Activated CD4-positive, alpha-beta memory T cell treated with anti-CD3 and anti-CD28 coated beads for 36 hours (primary cell): Measurements from ENCODE around the gene C1orf56. TPM values are rescaled to one million over a fixed set of nuclear protein-coding genes. Genes with fewer than 3 reads are reported as not detected.

ENCODE experiments used
- CTCF ChIA-PET: fragments of 350-600 bp; sonication (Branson Sonifier 250); formaldehyde crosslinking; loops from one replicate; lab custom pipeline; 2021; ENCODE audit warnings: antibody characterized with exemption, inconsistent platforms; lab: Charles Lee
- POLR2A ChIA-PET: fragments of 350-600 bp; sonication (Branson Sonifier 250); formaldehyde crosslinking; loops from one replicate; lab custom pipeline; 2021; ENCODE audit warnings: antibody characterized with exemption; lab: Charles Lee
- DNase-seq: peaks from one replicate; pipeline ENCODE4 v3.0.0-alpha.2; 2020
- H3K27ac Mint-ChIP-seq: one replicate; pipeline ENCODE4 v1.8.0; 2021; ENCODE audit warnings: mixed read lengths
- H3K27me3 Mint-ChIP-seq: one replicate; pipeline ENCODE4 v1.8.0; 2021; ENCODE audit warnings: mixed read lengths
- H3K36me3 Mint-ChIP-seq: one replicate; pipeline ENCODE4 v1.8.0; 2021; ENCODE audit warnings: mixed read lengths
- H3K4me1 Mint-ChIP-seq: one replicate; pipeline ENCODE4 v1.8.0; 2021; ENCODE audit warnings: low read depth, mixed read lengths
- H3K4me3 Mint-ChIP-seq: one replicate; pipeline ENCODE4 v1.8.0; 2021; ENCODE audit warnings: mild to moderate bottlenecking, mixed read lengths
- H3K9me3 Mint-ChIP-seq: one replicate; pipeline ENCODE4 v1.8.0; 2021; ENCODE audit warnings: mixed read lengths
- intact Hi-C: fragments of 100-400 bp; cut with micrococcal nuclease; formaldehyde crosslinking; loops from one replicate; pipeline ENCODE4 v1.15.1; 2023
- total RNA-seq, 2 experiments: library from RNA; stranded (reverse); gene quantifications; one replicate each; pipeline ENCODE4 v1.2.3, GENCODE V29; 2021

C1orf56 gene
- total RNA-seq, 2 experiments from 2014 or later: 1.5 to 1.8 TPM

- CTCF ChIA-PET: interaction anchor here (0.5 to 2.9 kb wide), 4 partner anchors 10 to 49 kb away, joined by 3 to 14 read pairs (median 6); partner anchors contain the start of genes CDC42SE1 and MLLT11
- POLR2A ChIA-PET: interaction anchor here (0.8 kb wide), 1 partner anchor 8 kb away, joined by 4 read pairs; no protein-coding TSS in a partner anchor
- Mint-ChIP-seq H3K4me1 (peaks cover 53% of the 10 kb centered on the region), H3K27ac (no peak overlapping the region), H3K36me3 (peaks cover 38% of the 10 kb centered on the region), H3K9me3 (no peaks in the 10 kb centered on the region), H3K4me3 (no peak overlapping the region), H3K27me3 (no peaks in the 10 kb centered on the region)
- no peak for DNase-seq
- intact Hi-C loops: loop anchor here (10.0 kb wide), 1 partner anchor 685 kb away; the partner anchor contains the start of gene RPRD2
These were observed 2.6 kb downstream of the C1orf56 start for GRCh38 chr1:151050051-151050688.

GRCh38 chr1:151051356-151052009 is 3.9 kb downstream of the C1orf56 start:
- H3K4me1 Mint-ChIP-seq: peaks cover 63% of the 10 kb centered on the region
- CTCF ChIA-PET: interaction anchor here (1.1 to 2.9 kb wide), 3 partner anchors 9 to 48 kb away, joined by 3 to 14 read pairs (median 3); partner anchors contain the start of genes CDC42SE1 and MLLT11
- H3K27me3 Mint-ChIP-seq: no peaks in the 10 kb centered on the region
- DNase-seq: no peak
- no peak overlapping the region for H3K4me3 Mint-ChIP-seq
- intact Hi-C loops: loop anchor here (10.0 kb wide), 1 partner anchor 687 kb away; the partner anchor contains the start of gene RPRD2
- no peaks in the 10 kb centered on the region for H3K9me3 Mint-ChIP-seq
- peak overlapping the region; percentile 40 for H3K27ac Mint-ChIP-seq
- POLR2A ChIA-PET: no interaction called here
- H3K36me3 Mint-ChIP-seq: peaks cover 51% of the 10 kb centered on the region

GRCh38 chr1:151054971-151055547 is 7.5 kb downstream of the C1orf56 start:
- DNase-seq: no peak
- ChIA-PET CTCF (interaction anchor here (0.8 to 0.9 kb wide), 3 partner anchors 30 to 100 kb away, joined by 3 to 4 read pairs (median 3); no protein-coding TSS in a partner anchor), POLR2A (interaction anchor here (0.5 to 1.6 kb wide), 3 partner anchors 11 to 56 kb away, joined by 3 to 4 read pairs (median 3); no protein-coding TSS in a partner anchor)
- peaks cover 52% of the 10 kb centered on the region for H3K4me1 Mint-ChIP-seq
- no peaks in the 10 kb centered on the region for H3K9me3 Mint-ChIP-seq
- peaks cover 76% of the 10 kb centered on the region for H3K36me3 Mint-ChIP-seq
- intact Hi-C loops: loop anchor here (5.0 to 10.0 kb wide), 2 partner anchors 33 to 690 kb away; partner anchors contain the start of gene RPRD2
- H3K4me3 Mint-ChIP-seq: peak overlapping the region; percentile 3
- no peaks in the 10 kb centered on the region for H3K27me3 Mint-ChIP-seq
- H3K27ac Mint-ChIP-seq: peak overlapping the region; percentile 99

- Mint-ChIP-seq H3K9me3 (no peaks in the 10 kb centered on the region), H3K27me3 (no peaks in the 10 kb centered on the region), H3K36me3 (peaks cover 74% of the 10 kb centered on the region), H3K27ac (peak overlapping the region; percentile 99), H3K4me1 (peaks cover 53% of the 10 kb centered on the region), H3K4me3 (peak overlapping the region; percentile 98)
- intact Hi-C loops: loop anchor here (5.0 to 10.0 kb wide), 2 partner anchors 33 to 691 kb away; partner anchors contain the start of gene RPRD2
- DNase-seq: no peak
- ChIA-PET CTCF (interaction anchor here (0.9 to 3.2 kb wide), 3 partner anchors 8 to 100 kb away, joined by 3 to 32 read pairs (median 4); partner anchors contain the start of gene C1orf56), POLR2A (interaction anchor here (0.5 to 1.6 kb wide), 2 partner anchors 12 to 55 kb away, joined by 3 to 4 read pairs; no protein-coding TSS in a partner anchor)
These were observed 8.0 kb downstream of the C1orf56 start for GRCh38 chr1:151055581-151055980.

- CTCF ChIA-PET: interaction anchor here (0.9 to 5.0 kb wide), 4 partner anchors 8 to 31 kb away, joined by 3 to 56 read pairs (median 22); partner anchors contain the start of genes C1orf56 and GABPB2
- no peaks in the 10 kb centered on the region for H3K9me3 Mint-ChIP-seq
These were observed 8.6 kb downstream of the C1orf56 start for GRCh38 chr1:151056149-151056548.

GRCh38 chr1:151058692-151059091 is 11.1 kb downstream of the C1orf56 start:
- intact Hi-C loops: loop anchor here (1.0 to 10.0 kb wide), 5 partner anchors 12 to 694 kb away; partner anchors contain the start of genes GABPB2, PIP5K1A, RPRD2 and TNFAIP8L2
- H3K4me1 Mint-ChIP-seq: peaks cover 59% of the 10 kb centered on the region
- H3K9me3 Mint-ChIP-seq: no peaks in the 10 kb centered on the region
- H3K27me3 Mint-ChIP-seq: no peaks in the 10 kb centered on the region
- DNase-seq: no peak
- peaks cover 52% of the 10 kb centered on the region for H3K36me3 Mint-ChIP-seq
- POLR2A ChIA-PET: interaction anchor here (0.7 to 3.9 kb wide), 8 partner anchors 9 to 240 kb away, joined by 3 to 28 read pairs (median 9); partner anchors contain the start of genes C1orf56, GABPB2, MINDY1 and TNFAIP8L2
- CTCF ChIA-PET: interaction anchor here (0.6 to 5.0 kb wide), 11 partner anchors 8 to 98 kb away, joined by 3 to 56 read pairs (median 5); partner anchors contain the start of genes C1orf56, GABPB2 and TNFAIP8L2
- peak overlapping the region; percentile 99 for H3K27ac Mint-ChIP-seq
- H3K4me3 Mint-ChIP-seq: peak overlapping the region; percentile 98

More at GRCh38 chr1:151056149-151056548, 8.6 kb downstream of the C1orf56 start:
- no peak for DNase-seq
- intact Hi-C loops: loop anchor here (2.0 to 10.0 kb wide), 4 partner anchors 34 to 691 kb away; partner anchors contain the start of gene RPRD2
- Mint-ChIP-seq H3K27me3 (no peaks in the 10 kb centered on the region), H3K36me3 (peaks cover 71% of the 10 kb centered on the region), H3K4me1 (peaks cover 55% of the 10 kb centered on the region), H3K4me3 (peak overlapping the region; percentile 98), H3K27ac (peak overlapping the region; percentile 99)
- POLR2A ChIA-PET: interaction anchor here (1.6 to 3.9 kb wide), 2 partner anchors 8 to 12 kb away, joined by 4 to 28 read pairs; partner anchors contain the start of gene C1orf56

GRCh38 chr1:151059109-151060006 is 11.8 kb downstream of the C1orf56 start, which contains the start of gene CDC42SE1:
Gene CDC42SE1, minus strand, starts transcription at chr1:151059622. Its CDS starts 3,892 bp downstream, at chr1:151055730.
- Mint-ChIP-seq H3K9me3 (no peaks in the 10 kb centered on the region), H3K27me3 (no peaks in the 10 kb centered on the region), H3K4me3 (peak within 1 kb of the TSS; percentile 98), H3K27ac (peak within 1 kb of the TSS; percentile 99), H3K4me1 (peaks cover 55% of the 10 kb centered on the region), H3K36me3 (peaks cover 48% of the 10 kb centered on the region)
- POLR2A ChIA-PET: interaction anchor here (1.0 to 3.9 kb wide), 8 partner anchors 9 to 97 kb away, joined by 3 to 28 read pairs (median 6); partner anchors contain the start of genes C1orf56, GABPB2, MINDY1 and TNFAIP8L2
- CTCF ChIA-PET: interaction anchor here (0.6 to 5.0 kb wide), 10 partner anchors 8 to 98 kb away, joined by 3 to 56 read pairs (median 4); partner anchors contain the start of genes C1orf56, GABPB2 and TNFAIP8L2
- peak; percentile 89 for DNase-seq
- intact Hi-C loops: loop anchor here (1.0 to 10.0 kb wide), 5 partner anchors 11 to 695 kb away; partner anchors contain the start of genes GABPB2, PIP5K1A, RPRD2 and TNFAIP8L2

GRCh38 chr1:151060007-151060656 is 12.6 kb downstream of the C1orf56 start, which contains the start of gene MLLT11:
Gene MLLT11, plus strand, starts transcription at chr1:151060397. Its CDS starts 6,828 bp downstream, at chr1:151067225.
- peak within 1 kb of the TSS; percentile 99 for H3K27ac Mint-ChIP-seq
- H3K4me3 Mint-ChIP-seq: peak within 1 kb of the TSS; percentile 98
- peaks cover 40% of the 10 kb centered on the region for H3K36me3 Mint-ChIP-seq
- CTCF ChIA-PET: interaction anchor here (1.0 to 5.0 kb wide), 9 partner anchors 8 to 97 kb away, joined by 3 to 56 read pairs (median 10); partner anchors contain the start of genes C1orf56, GABPB2 and TNFAIP8L2
- peaks cover 50% of the 10 kb centered on the region for H3K4me1 Mint-ChIP-seq
- intact Hi-C loops: no loop called here
- POLR2A ChIA-PET: interaction anchor here (0.6 to 3.9 kb wide), 8 partner anchors 8 to 97 kb away, joined by 3 to 28 read pairs (median 3); partner anchors contain the start of genes C1orf56, GABPB2, MINDY1 and TNFAIP8L2
- H3K27me3 Mint-ChIP-seq: no peaks in the 10 kb centered on the region
- no peaks in the 10 kb centered on the region for H3K9me3 Mint-ChIP-seq
- peak; percentile 33 for DNase-seq

GRCh38 chr1:151060657-151061421 is 13.3 kb downstream of the C1orf56 start:
- Mint-ChIP-seq H3K9me3 (no peaks in the 10 kb centered on the region), H3K4me1 (peaks cover 43% of the 10 kb centered on the region), H3K27me3 (no peaks in the 10 kb centered on the region), H3K36me3 (peaks cover 33% of the 10 kb centered on the region), H3K27ac (peak overlapping the region; percentile 21), H3K4me3 (peak overlapping the region; percentile 98)
- intact Hi-C loops: no loop called here
- ChIA-PET POLR2A (interaction anchor here (0.6 to 3.0 kb wide), 4 partner anchors 10 to 54 kb away, joined by 3 to 23 read pairs (median 3); partner anchors contain the start of genes GABPB2 and MINDY1), CTCF (interaction anchor here (1.9 to 5.0 kb wide), 4 partner anchors 10 to 96 kb away, joined by 10 to 56 read pairs (median 12); partner anchors contain the start of genes GABPB2 and TNFAIP8L2)
- no peak for DNase-seq
